GM21515 (cell line): ENCODE measurements around the gene PMS2.
"Not testable (repeated sequence)": the region's sequence is repeated elsewhere in the genome, so short reads cannot be mapped to it uniquely, and the experiment has no call there.

Source experiments
- ATAC-seq: cut with Tn5 transposase; IDR thresholded peaks from one replicate; pipeline ENCODE4 v1.9.1; 2021; ENCODE audit not compliant: unreplicated experiment

PMS2 gene

DNA sequence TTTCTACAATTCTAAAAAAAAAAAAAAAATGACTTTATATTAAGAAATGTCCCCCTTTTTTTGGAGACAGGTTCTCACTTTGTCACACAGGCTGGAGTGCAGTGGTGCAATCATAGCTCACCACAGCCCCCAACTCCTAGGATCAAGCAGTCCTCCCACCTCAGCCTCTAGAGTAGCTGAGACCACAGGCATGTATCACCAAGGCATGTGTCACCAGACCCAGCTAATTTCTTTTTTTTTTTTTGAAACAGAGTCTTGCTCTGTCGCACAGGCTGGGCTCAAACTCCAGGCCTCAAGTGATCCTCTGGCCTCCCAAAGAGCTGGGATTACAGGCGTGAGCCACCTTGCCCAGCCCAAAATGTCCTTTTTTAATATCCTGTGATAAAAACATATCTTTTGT is 84.7 kb downstream of the PMS2 start:
- ATAC-seq, result not testable (repeated sequence)
